Mammary epithelial cell (primary cell): ENCODE data around the gene BMP4.

Source experiments
- CTCF ChIP-seq, 2 donors: IDR thresholded peaks in 1 of 2; conservative IDR thresholded peaks in 1 of 2; 2 replicates each; pipeline ENCODE4 v1.5.1; 2011 to 2012; ENCODE audit warnings: inconsistent platforms in 2 of 2, low read length in 2 of 2, mild to moderate bottlenecking in 2 of 2, control low read depth in 1 of 2, low read depth in 1 of 2; ENCODE audit not compliant: insufficient read depth in 1 of 2; ENCODE audit errors: extremely low read depth in 1 of 2
- EZH2 ChIP-seq: IDR thresholded peaks from 2 replicates; pipeline ENCODE4 v1.6.1; 2012; ENCODE audit warnings: low read length, inconsistent platforms, borderline replicate concordance

GRCh38 chr14:53951627-53952303 is 4.9 kb downstream of the BMP4 start:
- no peak for TF ChIP-seq EZH2
- TF ChIP-seq CTCF (conservative IDR thresholded peaks at IDR 0.05 in 1 of 2, IDR thresholded peaks at IDR 0.05 in 1 of 2; ENCODE audit: extremely low read depth in 1 of 2, insufficient read depth in 1 of 2, low read depth in 1 of 2, low read length in 2 of 2), result no peak
